BLaER1 (cell line): Measurements from ENCODE around the gene PNLIPRP1.
A peak's percentile ranks its signal among the peaks of the same experiment; 100 is the strongest.

Experiments
- H3K27ac ChIP-seq: shearing (Covaris generic); formaldehyde crosslinking; 2 replicates; pipeline ENCODE4 v1.8.1; 2022
- H3K27me3 ChIP-seq: shearing (Covaris generic); formaldehyde crosslinking; 2 replicates; pipeline ENCODE4 v1.8.1; 2022
- H3K36me3 ChIP-seq: shearing (Covaris generic); formaldehyde crosslinking; 2 replicates; pipeline ENCODE4 v1.8.1; 2022
- H3K4me1 ChIP-seq: shearing (Covaris generic); formaldehyde crosslinking; 2 replicates; pipeline ENCODE4 v1.8.1; 2022
- H3K4me2 ChIP-seq: shearing (Covaris generic); formaldehyde crosslinking; 2 replicates; pipeline ENCODE4 v1.8.1; 2022
- H3K4me3 ChIP-seq: shearing (Covaris generic); formaldehyde crosslinking; 2 replicates; pipeline ENCODE4 v1.8.1; 2022
- H3K9ac ChIP-seq: shearing (Covaris generic); formaldehyde crosslinking; 2 replicates; pipeline ENCODE4 v1.8.1; 2022
- H3K9me3 ChIP-seq: shearing (Covaris generic); formaldehyde crosslinking; 2 replicates; pipeline ENCODE4 v1.8.1; 2022
- H4K20me1 ChIP-seq: shearing (Covaris generic); formaldehyde crosslinking; 2 replicates; pipeline ENCODE4 v1.8.1; 2022
- Cebpa-rat ChIP-seq: shearing (Covaris generic); IDR thresholded peaks from 2 replicates; pipeline ENCODE4 v1.8.1; 2022

Gene PNLIPRP1

GRCh38 chr10:116637830-116638229, 47.1 kb downstream of the PNLIPRP1 start:
- H3K36me3 ChIP-seq, result no peaks in the 10 kb centered on the region
- H3K27me3 ChIP-seq, result no peaks in the 10 kb centered on the region
- no peak overlapping the region for H3K4me3 ChIP-seq
- no peak overlapping the region for H3K27ac ChIP-seq
- H3K9me3 ChIP-seq, result no peaks in the 10 kb centered on the region; the same call in 1 of the 2 replicates
- no peak for TF ChIP-seq Cebpa-rat
- peak overlapping the region; percentile 5; the same call in 1 of the 2 replicates for H3K4me2 ChIP-seq
- H3K9ac ChIP-seq, result no peak overlapping the region
- no peaks in the 10 kb centered on the region for H4K20me1 ChIP-seq
- H3K4me1 ChIP-seq, result peaks cover 11% of the 10 kb centered on the region; the same call in 1 of the 2 replicates

GRCh38 chr10:116646502-116646901, 55.7 kb downstream of the PNLIPRP1 start:
- Histone ChIP-seq H3K4me1 (no peaks in the 10 kb centered on the region), H3K36me3 (no peaks in the 10 kb centered on the region), H3K4me3 (no peak overlapping the region), H3K27ac (no peak overlapping the region), H3K9ac (no peak overlapping the region), H3K9me3 (peaks cover 9% of the 10 kb centered on the region; the same call in 1 of the 2 replicates), H3K4me2 (no peak overlapping the region), H4K20me1 (no peaks in the 10 kb centered on the region), H3K27me3 (no peaks in the 10 kb centered on the region)
- TF ChIP-seq Cebpa-rat, result no peak

GRCh38 chr10:116648903-116649302, 58.1 kb downstream of the PNLIPRP1 start:
- H3K27me3 ChIP-seq, result no peaks in the 10 kb centered on the region
- H3K4me1 ChIP-seq, result no peaks in the 10 kb centered on the region
- no peak overlapping the region for H3K9ac ChIP-seq
- no peak overlapping the region for H3K4me3 ChIP-seq
- H3K9me3 ChIP-seq, result peaks cover 9% of the 10 kb centered on the region; the same call in 1 of the 2 replicates
- no peaks in the 10 kb centered on the region for H3K36me3 ChIP-seq
- H4K20me1 ChIP-seq, result no peaks in the 10 kb centered on the region
- no peak overlapping the region for H3K4me2 ChIP-seq
- no peak for TF ChIP-seq Cebpa-rat
- H3K27ac ChIP-seq, result no peak overlapping the region

GRCh38 chr10:116653885-116654284, 63.1 kb downstream of the PNLIPRP1 start:
- Histone ChIP-seq H3K9ac (no peak overlapping the region), H3K27me3 (no peaks in the 10 kb centered on the region), H3K4me3 (no peak overlapping the region), H4K20me1 (no peaks in the 10 kb centered on the region), H3K27ac (no peak overlapping the region), H3K4me2 (no peak overlapping the region), H3K9me3 (peaks cover 9% of the 10 kb centered on the region; the same call in 1 of the 2 replicates), H3K4me1 (no peaks in the 10 kb centered on the region), H3K36me3 (no peaks in the 10 kb centered on the region)
- no peak for TF ChIP-seq Cebpa-rat

GRCh38 chr10:116654816-116655215, 64.1 kb downstream of the PNLIPRP1 start:
- Histone ChIP-seq H3K4me1 (no peaks in the 10 kb centered on the region), H3K9me3 (0 out of 2 replicates have a peak, but pooled peaks cover 4% of the 10 kb centered on the region), H4K20me1 (no peaks in the 10 kb centered on the region), H3K4me3 (no peak overlapping the region), H3K27ac (no peak overlapping the region), H3K27me3 (no peaks in the 10 kb centered on the region), H3K9ac (no peak overlapping the region), H3K4me2 (no peak overlapping the region), H3K36me3 (no peaks in the 10 kb centered on the region)
- no peak for TF ChIP-seq Cebpa-rat

GRCh38 chr10:116655568-116655967, 64.8 kb downstream of the PNLIPRP1 start:
- no peaks in the 10 kb centered on the region for H3K4me1 ChIP-seq
- H3K27me3 ChIP-seq, result no peaks in the 10 kb centered on the region
- no peak overlapping the region for H3K9ac ChIP-seq
- H3K4me2 ChIP-seq, result no peak overlapping the region
- H3K27ac ChIP-seq, result no peak overlapping the region
- H3K9me3 ChIP-seq, result no peaks in the 10 kb centered on the region
- no peaks in the 10 kb centered on the region for H3K36me3 ChIP-seq
- H4K20me1 ChIP-seq, result no peaks in the 10 kb centered on the region
- TF ChIP-seq Cebpa-rat, result no peak
- no peak overlapping the region for H3K4me3 ChIP-seq

- H3K27ac ChIP-seq, result no peak overlapping the region
- H3K4me2 ChIP-seq, result no peak overlapping the region
- no peak overlapping the region for H3K4me3 ChIP-seq
- no peak overlapping the region for H3K9ac ChIP-seq
- no peaks in the 10 kb centered on the region for H3K27me3 ChIP-seq
- no peaks in the 10 kb centered on the region for H3K4me1 ChIP-seq
- H3K36me3 ChIP-seq, result no peaks in the 10 kb centered on the region
- H4K20me1 ChIP-seq, result no peaks in the 10 kb centered on the region
- no peaks in the 10 kb centered on the region for H3K9me3 ChIP-seq
- TF ChIP-seq Cebpa-rat, result no peak
These were observed 65.3 kb downstream of the PNLIPRP1 start for GRCh38 chr10:116656044-116656443.

- H4K20me1 ChIP-seq, result no peaks in the 10 kb centered on the region
- no peaks in the 10 kb centered on the region for H3K9me3 ChIP-seq
- no peak overlapping the region for H3K9ac ChIP-seq
- no peaks in the 10 kb centered on the region for H3K36me3 ChIP-seq
- H3K27ac ChIP-seq, result no peak overlapping the region
- H3K4me3 ChIP-seq, result no peak overlapping the region
- H3K4me1 ChIP-seq, result no peaks in the 10 kb centered on the region
- no peak for TF ChIP-seq Cebpa-rat
- H3K27me3 ChIP-seq, result no peaks in the 10 kb centered on the region
- H3K4me2 ChIP-seq, result no peak overlapping the region
These were observed 67.2 kb downstream of the PNLIPRP1 start for GRCh38 chr10:116657863-116658551.
